Osteocyte (in vitro differentiated cells): Measurements from ENCODE around the gene MAPK14. TPM values are rescaled to one million over a fixed set of nuclear protein-coding genes. Genes with fewer than 3 reads are reported as not detected.

Source experiments
- DNase-seq: peaks from one replicate; pipeline ENCODE4 v3.0.0; 2021; ENCODE audit warnings: mixed read lengths; ENCODE audit not compliant: unreplicated experiment; ENCODE audit errors: extremely low spot score
- H3K27ac Mint-ChIP-seq: one replicate; pipeline ENCODE4 v1.8.0; 2021; ENCODE audit warnings: mild to moderate bottlenecking, mixed read lengths; ENCODE audit not compliant: unreplicated experiment
- H3K27me3 Mint-ChIP-seq: one replicate; pipeline ENCODE4 v1.8.0; 2021; ENCODE audit warnings: mixed read lengths; ENCODE audit not compliant: unreplicated experiment
- H3K36me3 Mint-ChIP-seq: one replicate; pipeline ENCODE4 v1.8.0; 2021; ENCODE audit warnings: mixed read lengths; ENCODE audit not compliant: unreplicated experiment
- H3K4me1 Mint-ChIP-seq: one replicate; pipeline ENCODE4 v1.8.0; 2021; ENCODE audit warnings: mixed read lengths; ENCODE audit not compliant: unreplicated experiment
- H3K4me3 Mint-ChIP-seq: one replicate; pipeline ENCODE4 v1.8.0; 2021; ENCODE audit warnings: mild to moderate bottlenecking, moderate library complexity, mixed read lengths; ENCODE audit not compliant: unreplicated experiment
- H3K9me3 Mint-ChIP-seq: one replicate; pipeline ENCODE4 v1.8.0; 2021; ENCODE audit warnings: mixed read lengths; ENCODE audit not compliant: unreplicated experiment
- CTCF ChIP-seq: fragments of 200-600 bp; sonication (generic); IDR thresholded peaks from 2 replicates; pipeline ENCODE4 v1.5.0; 2021; ENCODE audit warnings: antibody characterized with exemption, mild to moderate bottlenecking, moderate library complexity
- total RNA-seq: library from RNA; stranded (reverse); gene quantifications from 2 replicates; pipeline ENCODE4 v1.2.1, GENCODE V29; 2021

The MAPK14 gene
- total RNA-seq, 1 donor from 2014 or later, result 38.8 TPM

GRCh38 chr6:36124881-36125280 lies 97.3 kb downstream of the MAPK14 start:
- Mint-ChIP-seq H3K27ac (no peak overlapping the region), H3K36me3 (no peaks in the 10 kb centered on the region), H3K4me1 (peaks cover 20% of the 10 kb centered on the region), H3K9me3 (no peaks in the 10 kb centered on the region), H3K27me3 (no peaks in the 10 kb centered on the region), H3K4me3 (no peak overlapping the region)
- DNase-seq, result no peak
- no peak for TF ChIP-seq CTCF

- no peak overlapping the region for H3K27ac Mint-ChIP-seq
- peaks cover 22% of the 10 kb centered on the region for H3K4me1 Mint-ChIP-seq
- H3K36me3 Mint-ChIP-seq, result no peaks in the 10 kb centered on the region
- TF ChIP-seq CTCF, result no peak
- peak; percentile 60 for DNase-seq
- H3K4me3 Mint-ChIP-seq, result no peak overlapping the region
- H3K27me3 Mint-ChIP-seq, result no peaks in the 10 kb centered on the region
- H3K9me3 Mint-ChIP-seq, result no peaks in the 10 kb centered on the region
Observed at GRCh38 chr6:36125575-36125974, 98.0 kb downstream of the MAPK14 start.

- no peak overlapping the region for H3K4me3 Mint-ChIP-seq
- H3K36me3 Mint-ChIP-seq, result no peaks in the 10 kb centered on the region
- H3K27ac Mint-ChIP-seq, result no peak overlapping the region
- TF ChIP-seq CTCF, result no peak
- H3K9me3 Mint-ChIP-seq, result no peaks in the 10 kb centered on the region
- DNase-seq, result no peak
- peaks cover 17% of the 10 kb centered on the region for H3K4me1 Mint-ChIP-seq
- no peaks in the 10 kb centered on the region for H3K27me3 Mint-ChIP-seq
Observed at GRCh38 chr6:36126121-36126520, 98.5 kb downstream of the MAPK14 start.

GRCh38 chr6:36126553-36127458 lies 99.2 kb downstream of the MAPK14 start:
- Mint-ChIP-seq H3K4me1 (peaks cover 22% of the 10 kb centered on the region), H3K36me3 (no peaks in the 10 kb centered on the region), H3K4me3 (no peak overlapping the region), H3K9me3 (no peaks in the 10 kb centered on the region), H3K27ac (no peak overlapping the region), H3K27me3 (no peaks in the 10 kb centered on the region)
- peak; percentile 51 for DNase-seq
- no peak for TF ChIP-seq CTCF

GRCh38 chr6:36127462-36128016 lies 99.9 kb downstream of the MAPK14 start:
- H3K4me1 Mint-ChIP-seq, result peaks cover 23% of the 10 kb centered on the region
- TF ChIP-seq CTCF, result no peak
- H3K27ac Mint-ChIP-seq, result no peak overlapping the region
- DNase-seq, result no peak
- no peak overlapping the region for H3K4me3 Mint-ChIP-seq
- H3K9me3 Mint-ChIP-seq, result no peaks in the 10 kb centered on the region
- no peaks in the 10 kb centered on the region for H3K27me3 Mint-ChIP-seq
- no peaks in the 10 kb centered on the region for H3K36me3 Mint-ChIP-seq
